Activated CD8-positive, alpha-beta memory T cell treated with anti-CD3 and anti-CD28 coated beads, Interleukin-2, amount 50 U/mL, for 1 hour (primary cell): ENCODE results near the gene IRF6.

Experiments used
- DNase-seq: peaks from one replicate; pipeline ENCODE4 v3.0.0-alpha.2; 2020; ENCODE audit errors: extremely low read depth

IRF6 gene

DNA sequence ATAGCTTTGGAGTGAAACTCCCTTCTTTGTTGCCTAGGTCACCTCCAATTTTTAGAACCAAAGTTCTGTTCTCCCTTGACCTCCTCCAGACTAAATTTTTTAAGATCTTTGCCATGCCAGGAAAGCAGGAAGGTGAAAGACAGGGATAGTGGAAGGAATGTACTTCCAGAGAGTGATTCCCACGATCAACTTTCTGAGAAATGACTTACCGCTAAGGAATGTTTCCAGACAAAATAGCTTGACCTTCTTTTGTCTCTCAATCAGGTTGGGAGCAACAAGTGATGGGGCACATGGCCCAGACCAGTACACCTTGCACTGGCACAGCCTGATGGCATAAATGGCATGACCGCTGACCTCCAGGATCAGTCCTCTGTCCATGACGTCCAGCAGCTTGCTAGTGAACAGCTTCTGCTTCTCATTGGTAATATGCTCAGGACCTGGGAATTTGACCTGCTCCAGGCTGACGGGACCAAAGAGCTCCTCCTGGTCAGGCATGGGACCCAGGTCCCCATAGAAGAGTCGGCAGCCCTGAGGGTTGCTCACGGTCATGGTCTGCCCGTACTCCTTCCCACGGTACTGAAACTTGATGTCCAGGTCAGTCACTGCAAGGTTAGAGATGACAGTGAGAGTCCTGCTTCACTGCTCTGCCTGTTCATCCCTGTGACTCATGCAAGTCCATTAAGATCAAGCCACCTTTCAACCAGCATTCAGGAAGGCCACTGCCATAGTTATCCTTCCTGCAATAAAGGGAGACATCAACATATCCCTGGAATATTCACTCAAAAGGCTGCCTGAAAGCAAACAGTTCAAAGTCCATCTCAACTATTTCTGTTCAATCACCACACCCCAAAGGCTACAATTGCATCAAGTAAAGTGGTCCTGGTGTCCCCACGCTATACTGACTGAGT, 15.4 kb downstream of the IRF6 start:
- no peak for DNase-seq

DNA sequence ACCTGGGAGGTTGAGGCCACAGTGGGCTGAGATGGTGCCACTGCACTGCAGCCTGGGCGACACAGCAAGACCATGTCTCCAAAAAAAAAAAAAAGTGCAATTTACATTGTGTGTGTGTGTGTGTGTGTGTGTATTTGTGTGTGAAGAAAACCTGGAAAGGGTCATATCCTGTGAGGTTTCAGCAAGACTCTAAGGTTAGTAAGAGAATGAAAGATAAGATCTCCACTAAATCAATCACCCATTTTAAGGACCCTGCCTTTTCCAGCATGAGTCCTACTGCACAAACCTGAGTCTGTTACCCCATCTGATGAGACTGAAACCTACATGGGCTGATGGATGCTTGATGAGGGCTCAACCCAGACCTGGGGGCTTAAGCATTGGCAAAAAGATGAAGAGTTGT, 16.7 kb downstream of the IRF6 start:
- DNase-seq: no peak

DNA sequence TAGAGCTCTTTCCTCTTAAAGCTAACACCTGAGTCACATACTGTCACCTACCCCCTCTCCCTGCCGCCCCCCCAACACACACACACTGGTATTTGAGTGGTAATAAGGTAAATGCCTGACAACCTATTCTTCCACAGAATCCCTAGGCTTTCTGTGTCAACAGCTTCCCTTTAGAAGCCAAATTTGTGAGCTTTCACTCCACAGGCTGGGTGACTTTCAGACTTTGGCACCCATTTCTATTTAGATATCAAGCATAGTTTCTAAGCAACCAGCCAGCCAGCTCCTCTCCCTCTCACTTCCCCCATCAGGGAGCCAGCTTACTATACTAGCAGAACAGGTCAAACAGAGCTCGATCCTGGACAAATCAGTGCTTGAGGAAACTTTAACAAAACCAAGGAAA, 18.4 kb downstream of the IRF6 start:
- DNase-seq: no peak

DNA sequence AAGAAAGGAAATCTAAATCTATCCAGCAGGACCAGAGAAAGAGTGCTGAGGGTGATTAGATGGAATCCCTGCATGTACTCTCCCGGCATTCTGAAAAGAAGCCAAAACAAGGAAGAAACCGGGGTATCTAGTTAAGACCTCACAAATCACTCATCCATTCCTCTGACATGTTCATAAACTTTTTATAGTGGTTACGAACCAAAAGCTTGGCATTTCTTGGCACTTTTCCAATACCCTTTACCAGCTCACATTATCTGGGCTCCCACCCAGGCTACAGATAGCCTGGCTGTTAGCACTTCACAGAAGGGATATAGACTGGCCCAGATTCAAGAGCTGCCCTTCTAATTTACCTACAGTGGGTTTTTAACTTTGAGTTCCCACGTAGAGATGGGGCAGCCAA, 19.8 kb downstream of the IRF6 start:
- no peak for DNase-seq

DNA sequence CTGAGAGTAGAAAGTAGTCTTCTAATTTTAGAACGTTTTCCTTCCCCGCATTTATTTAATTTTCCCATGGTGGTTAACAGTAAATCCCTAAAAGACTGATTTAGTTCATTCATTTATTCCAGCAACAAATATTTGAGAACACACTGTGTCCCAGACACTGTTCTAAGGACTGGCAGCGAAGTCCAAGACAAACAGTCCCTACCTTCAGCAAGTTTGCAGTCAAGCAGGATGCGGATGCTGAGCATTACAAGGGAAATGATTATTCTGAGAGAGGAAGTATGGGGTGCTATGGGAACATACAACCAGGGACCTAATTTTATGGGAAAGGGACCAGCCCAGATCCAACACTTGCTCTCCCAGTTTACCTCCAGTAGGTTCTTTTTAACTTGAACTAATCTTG, 20.4 kb downstream of the IRF6 start:
- DNase-seq: no peak

DNA sequence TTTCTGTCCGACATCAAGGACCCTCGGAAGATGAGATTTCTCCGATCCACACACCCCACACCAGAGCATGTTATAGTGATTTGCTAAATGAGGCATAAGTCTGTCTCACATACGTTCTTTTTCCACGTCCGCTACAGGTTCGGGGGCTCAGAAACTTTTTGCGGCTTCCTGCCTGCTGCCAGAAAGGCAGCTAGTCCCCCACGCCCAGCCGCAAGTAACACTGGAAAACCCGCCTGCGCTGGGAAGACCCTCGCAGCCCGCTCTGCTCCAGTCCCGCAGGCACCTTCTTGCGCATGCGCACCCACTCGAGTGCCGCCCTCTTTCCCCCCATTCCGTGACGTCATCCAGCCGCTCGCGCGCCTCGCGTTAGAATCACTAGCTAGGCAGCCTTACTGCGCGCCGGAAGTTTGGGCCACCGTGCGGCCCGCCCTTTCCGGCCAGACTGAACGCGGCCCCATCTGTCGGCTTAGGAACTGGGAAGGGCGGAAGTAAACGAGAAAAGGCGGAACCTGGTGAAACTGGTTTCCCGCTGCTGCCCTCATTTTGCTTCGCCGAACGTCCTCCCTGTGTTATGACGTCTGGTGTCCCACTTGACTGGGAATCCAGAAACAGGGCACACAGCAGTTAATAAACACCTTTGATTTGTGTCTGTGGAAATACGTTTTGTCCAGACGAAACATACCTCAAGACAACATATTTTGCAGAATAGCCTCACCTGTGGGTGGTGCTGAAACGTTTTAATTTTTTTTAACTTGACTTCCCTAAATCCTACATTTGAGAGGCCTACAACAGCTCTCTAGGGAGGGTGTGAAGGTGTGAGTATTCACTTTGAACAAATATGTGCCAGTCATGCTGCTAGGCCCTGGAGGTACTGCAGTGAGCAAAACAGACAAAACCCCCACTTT, 21.4 kb downstream of the IRF6 start, which contains the start of gene C1orf74:
Gene C1orf74, minus strand, starts transcription at position 295 of the 905 bp plus-strand sequence. CDS start 925 bp downstream, outside the sequence.
- DNase-seq: peak; percentile 99

DNA sequence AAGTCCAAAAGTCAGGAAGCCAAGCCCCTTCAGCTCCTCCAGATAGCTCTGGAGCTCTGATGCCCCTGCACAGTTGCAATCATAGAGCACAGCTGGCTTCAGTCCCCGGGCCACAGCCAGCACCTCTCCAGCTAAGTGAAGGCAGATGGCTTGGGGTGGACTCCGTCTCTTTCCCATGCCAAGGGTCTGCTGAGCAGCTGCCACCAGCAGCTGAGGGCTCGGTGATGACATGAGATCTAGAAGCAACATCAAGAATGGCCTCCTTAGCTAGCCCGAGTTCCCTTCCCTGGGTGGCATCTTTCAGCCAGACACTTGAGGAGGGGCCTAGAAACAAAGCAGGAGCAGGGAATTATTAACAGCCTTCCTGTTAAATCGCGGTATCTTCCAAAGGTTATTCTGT, 22.6 kb downstream of the IRF6 start:
- no peak for DNase-seq

DNA sequence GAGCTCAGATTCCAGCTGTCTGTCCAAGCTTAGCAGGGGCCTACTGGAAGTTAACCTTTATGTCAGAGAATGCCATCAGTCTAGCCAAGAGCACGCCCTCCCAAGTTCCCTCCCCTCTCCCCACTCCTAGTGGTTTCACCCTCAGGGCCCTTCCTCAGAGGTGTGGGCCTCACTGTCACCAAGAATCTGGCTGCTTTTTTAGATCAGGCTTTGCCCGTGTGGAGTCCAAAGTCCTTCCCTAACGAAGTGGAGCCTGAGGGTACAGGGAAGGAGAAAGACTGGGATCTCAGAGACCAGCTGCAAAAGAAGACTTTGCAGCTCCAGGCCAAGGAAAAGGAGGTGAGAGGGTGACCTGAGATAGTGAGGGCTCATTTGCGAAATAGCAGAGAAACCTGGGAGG, 25.7 kb downstream of the IRF6 start:
- no peak for DNase-seq

DNA sequence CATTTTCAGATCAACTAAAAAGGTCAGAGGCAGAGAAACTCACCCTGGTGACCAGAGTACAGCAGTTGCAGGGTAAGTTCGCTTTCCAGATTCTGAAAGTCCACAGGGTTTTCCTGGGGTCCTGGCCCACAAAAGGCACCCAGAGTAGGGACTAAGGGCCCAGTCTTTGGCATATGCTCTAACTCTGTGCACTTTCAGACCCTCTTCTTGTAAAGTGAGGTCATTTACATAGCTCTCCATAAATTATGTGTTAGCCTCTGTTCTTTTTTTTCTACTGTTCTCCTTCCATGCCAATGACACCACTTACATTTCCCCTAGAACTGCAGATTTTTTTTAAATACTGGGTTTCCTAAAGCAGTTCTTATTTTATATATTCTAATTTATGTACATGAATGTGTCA, 27.8 kb downstream of the IRF6 start:
- DNase-seq: no peak

DNA sequence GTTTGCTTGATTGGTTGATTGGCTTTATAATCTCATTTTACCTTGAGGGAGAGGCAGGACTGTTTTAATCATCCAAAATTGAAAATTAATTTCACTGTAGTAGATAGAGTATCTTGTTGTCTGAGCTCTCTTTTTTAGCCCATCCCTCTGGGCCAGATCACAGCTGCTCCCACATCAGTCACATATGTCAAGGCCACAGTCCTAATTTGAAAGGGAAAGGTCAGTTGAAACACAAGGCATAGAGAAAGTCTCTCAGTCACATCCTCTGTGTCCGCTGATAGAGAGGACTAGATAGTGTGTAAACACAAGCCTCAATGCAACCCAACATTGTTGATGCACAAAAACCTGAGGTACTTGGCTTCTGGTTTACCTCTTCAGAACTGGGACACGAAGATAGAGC, 28.4 kb downstream of the IRF6 start:
- no peak for DNase-seq

DNA sequence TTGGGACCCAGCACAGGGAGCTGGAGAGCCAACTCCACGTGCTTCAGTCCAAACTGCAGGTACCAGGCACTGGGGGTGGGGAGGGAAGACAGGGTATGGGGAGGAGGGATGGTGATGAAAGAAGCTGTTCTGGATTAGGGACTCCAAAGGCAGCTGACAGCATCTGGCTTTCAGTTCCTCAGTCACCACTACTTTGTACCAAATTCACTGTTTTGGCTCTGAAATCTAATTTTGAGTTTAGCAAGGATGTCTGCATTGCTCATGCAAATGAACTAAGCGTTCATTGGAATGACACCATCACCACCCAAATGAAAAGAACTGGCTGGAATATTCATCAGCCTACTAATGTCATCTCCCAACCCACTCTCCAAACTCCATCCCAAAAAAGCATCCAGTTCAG, 30.3 kb downstream of the IRF6 start:
- no peak for DNase-seq

DNA sequence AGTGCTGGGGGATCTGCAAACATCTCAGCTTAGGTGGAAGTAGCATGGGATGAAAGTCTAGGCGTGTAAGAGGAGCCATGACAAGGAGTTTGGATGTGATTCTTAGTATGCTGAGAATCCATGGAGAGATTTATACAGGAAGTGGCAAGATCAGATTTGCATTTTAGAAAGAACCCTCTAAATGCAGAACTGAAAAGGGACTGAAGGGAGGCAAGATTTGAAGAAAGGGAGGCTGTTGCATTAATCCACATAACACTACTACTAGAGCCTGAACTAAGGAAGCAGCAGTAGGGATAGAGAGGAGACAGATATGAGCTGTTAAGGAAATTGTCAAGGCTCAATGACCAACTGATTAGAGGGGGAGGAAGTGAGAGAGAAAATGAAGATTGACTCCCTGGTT, 31.4 kb downstream of the IRF6 start:
- no peak for DNase-seq

DNA sequence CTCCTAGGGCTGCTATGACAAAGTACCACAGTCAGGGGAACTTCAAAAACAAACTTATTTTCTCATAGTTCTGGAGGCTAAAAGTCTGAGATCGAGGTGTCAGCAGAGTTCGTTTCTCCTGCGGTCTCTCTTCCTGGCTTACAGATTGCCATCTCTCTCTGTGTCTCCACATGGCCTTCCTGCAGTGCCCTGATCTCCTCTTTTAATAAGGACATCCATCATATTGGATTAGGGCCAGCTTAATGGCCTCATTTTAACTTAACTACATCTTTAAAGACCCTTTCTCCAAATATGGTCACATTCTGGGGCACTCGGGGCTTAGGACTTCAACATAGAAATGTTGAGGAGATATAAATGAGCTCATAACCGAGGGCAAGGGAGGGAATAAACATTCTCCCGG, 33.8 kb downstream of the IRF6 start:
- DNase-seq: no peak

DNA sequence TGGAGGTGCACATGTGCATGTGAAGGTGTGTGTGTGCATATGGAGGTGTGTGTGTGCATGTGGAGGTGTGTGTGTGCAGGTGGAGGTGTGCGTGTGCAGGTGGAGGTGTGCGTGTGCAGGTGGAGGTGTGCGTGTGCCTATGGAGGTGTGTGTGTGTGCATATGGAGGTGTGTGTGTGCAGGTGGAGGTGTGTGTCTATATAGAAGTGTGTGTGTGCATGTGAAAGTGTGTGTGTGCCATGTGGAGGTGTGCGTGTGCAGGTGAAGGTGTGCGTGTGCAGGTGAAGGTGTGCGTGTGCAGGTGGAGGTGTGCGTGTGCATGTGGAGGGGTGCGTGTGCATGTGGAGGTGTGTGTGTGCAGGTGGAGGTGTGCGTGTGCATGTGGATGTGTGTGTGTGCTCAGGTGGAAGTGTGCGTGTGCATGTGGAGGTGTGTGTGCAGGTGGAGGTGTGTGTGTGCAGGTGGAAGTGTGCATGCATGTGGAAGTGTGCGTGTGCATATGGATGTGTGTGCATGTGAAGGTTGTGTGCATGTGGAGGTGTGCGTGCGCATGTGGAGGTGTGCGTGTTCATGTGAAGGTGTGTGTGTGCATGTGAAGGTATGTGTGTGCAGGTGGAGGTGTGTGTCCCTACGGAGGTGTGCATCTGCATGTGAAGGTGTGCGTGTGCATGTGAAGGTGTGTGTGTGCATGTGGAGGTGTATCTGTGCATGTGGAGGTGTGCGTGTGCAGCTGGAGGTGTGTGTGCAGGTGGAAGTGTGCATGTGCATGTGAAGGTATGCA, 35.1 kb downstream of the IRF6 start:
- DNase-seq: no peak

DNA sequence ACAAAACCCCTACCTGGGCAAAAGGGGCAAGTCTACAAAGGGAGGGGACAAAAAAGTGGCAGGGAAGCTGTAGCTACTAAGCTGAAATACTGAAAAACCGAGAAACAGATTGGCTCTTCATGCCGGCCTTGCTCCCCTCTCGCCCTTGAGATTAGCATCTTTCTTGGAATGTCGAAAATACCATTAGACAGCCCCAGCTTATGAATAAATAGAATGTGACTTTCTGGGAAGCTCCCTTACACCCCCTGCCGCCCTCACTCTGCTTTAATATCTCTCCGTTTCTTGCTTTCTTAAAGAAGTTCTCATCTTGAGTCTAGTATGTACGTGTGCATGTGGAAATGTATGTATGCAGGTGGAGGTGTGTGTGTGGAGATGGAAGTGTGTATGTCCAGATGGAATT, 36.0 kb downstream of the IRF6 start:
- no peak for DNase-seq

DNA sequence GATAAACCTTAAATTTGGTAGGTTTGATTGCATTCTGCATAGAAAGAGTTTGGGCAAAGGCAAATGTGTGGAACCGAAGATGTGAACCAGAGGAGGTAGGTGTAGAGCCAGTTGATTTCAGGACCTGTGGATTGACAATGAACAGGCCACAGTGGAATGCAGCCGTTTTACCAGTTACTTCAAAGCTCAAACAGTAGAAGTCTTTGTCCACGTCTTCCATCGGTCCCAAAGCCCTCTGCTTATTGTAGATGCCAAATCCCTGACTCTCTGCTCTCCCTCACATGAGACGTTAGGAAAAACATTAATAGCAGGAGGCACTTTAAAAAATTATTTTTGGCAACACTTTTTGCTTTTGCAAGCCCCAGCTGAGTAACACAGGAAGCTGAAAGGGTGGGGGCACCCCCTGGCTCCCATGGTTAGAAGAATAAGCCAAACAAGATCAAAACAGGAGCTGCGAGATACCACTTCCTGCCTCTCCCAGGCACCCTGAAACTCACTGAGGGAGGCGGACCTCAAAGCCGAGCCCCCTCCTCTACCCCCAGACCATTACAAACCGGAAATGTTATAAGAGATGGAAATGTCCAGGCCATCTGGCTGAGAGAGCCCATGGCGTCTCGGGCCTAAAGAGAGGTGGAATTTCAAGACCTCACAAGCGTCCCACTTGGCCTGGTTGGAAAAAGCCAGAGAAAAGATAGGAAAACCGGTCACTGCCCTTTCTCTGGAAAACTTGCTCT, 36.6 kb downstream of the IRF6 start:
- peak; percentile 51 for DNase-seq

DNA sequence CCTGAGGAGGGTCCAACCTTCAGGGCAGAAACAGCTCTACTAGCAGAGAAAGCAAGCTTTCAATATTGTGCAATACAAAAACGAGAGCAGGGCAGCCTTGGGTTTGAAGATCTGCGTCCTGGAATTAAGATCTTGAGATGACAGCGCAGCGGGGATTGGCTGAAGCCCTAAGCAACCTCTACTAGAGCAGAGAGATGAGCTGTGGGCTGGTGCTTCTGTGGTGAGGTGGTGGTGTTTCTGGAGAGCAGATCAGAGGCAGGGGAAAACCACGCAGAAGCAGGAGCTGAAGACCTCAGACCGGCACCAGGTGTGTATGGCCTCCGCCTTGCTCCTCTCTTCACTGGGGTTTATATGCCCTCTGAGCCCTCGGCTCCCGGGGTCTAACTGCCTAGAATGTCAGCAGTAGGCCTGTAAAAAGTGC, 37.6 kb downstream of the IRF6 start:
- peak; percentile 55 for DNase-seq

DNA sequence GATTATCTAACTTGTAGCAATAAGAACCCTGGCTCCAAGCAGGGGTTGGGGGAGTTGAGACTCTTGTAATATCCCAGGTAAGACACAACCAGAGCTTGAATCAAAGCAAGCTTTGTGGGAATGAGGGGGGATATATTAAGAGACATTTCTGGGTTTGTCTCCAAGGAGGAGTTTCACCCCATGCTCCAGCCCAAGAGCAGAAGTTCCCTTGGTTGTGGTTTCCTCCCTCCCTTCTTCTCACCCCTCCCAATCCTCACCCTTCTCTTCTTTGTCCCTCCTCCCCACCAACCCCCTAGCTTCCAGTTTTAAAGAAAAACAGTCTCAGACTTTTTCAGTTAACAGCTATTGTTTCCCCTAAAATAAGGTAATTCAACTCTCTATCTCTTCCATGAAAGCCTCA, 38.2 kb downstream of the IRF6 start:
- DNase-seq: no peak

DNA sequence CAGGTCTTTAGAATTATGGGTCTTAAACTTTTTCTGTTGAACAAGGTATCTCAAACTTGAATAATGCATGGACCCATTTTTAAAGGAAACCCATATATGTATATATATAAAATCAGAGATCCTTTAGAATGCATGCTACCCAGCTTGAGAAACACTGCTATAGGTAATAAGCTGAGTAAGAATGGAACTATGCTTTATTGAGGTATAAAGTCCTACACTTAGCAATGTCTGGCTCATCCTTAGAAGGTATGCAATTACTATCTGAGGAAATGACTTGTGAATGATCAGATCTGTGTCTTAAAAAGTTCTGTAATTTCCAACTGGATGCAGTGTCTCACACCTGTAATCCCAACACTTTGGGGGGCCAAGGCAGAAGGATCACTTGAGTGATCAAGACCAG, 38.8 kb downstream of the IRF6 start:
- DNase-seq: no peak

DNA sequence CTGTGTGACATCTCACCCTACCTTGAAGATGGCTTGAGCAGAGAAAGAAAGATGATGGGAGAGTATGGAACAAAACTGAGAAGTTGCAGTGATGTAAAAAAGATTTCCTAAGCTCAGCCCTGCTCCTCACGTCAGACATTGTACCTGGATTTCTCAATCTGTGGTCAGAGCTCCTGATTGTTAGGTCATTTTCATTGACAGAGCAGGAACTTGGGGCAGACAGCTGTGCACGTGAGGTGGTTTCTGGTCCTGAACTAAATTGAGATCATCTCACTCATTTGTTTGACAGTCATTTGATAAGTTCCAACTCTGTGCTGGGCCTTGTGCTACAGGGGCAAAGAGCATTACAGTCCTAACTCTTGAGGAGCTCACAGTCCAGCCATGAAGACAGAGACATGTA, 39.9 kb downstream of the IRF6 start:
- DNase-seq: no peak

DNA sequence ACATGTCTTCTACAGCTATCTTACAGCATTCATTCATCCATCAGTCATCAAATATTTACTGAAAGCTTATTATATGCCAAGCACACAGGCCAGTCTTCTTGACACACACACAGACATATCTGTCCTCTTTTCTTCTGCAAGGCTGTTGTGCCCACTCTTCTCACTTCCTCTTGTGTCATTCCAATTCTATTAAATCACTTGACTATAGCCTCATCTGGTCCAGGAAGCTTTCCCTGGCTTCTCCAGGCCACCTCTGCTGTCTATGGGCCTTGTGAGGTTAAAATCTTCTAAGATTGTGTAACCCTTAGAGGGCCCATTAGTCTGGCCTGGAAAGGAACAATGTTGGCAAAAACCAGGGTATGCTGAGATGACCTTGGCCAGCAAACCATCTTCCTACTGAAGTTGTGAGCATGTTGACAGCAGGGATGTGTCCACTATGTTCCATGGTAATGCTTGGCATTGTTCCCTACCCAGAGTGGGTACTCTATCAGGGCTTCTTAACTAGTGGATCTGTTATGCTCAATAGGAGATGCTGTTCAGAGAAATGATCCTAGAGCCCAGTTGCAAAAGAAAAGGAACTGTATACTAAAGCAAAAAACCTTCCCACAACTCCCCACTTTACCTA, 44.8 kb downstream of the IRF6 start:
- no peak for DNase-seq
